Superior temporal gyrus (tissue), 1 donor: ENCODE results near the gene FUT2.

ENCODE experiments used
- DNase-seq: peaks from one replicate; pipeline ENCODE4 v3.0.0-alpha.2; 2016; ENCODE audit errors: extremely low spot score

Gene FUT2

DNA sequence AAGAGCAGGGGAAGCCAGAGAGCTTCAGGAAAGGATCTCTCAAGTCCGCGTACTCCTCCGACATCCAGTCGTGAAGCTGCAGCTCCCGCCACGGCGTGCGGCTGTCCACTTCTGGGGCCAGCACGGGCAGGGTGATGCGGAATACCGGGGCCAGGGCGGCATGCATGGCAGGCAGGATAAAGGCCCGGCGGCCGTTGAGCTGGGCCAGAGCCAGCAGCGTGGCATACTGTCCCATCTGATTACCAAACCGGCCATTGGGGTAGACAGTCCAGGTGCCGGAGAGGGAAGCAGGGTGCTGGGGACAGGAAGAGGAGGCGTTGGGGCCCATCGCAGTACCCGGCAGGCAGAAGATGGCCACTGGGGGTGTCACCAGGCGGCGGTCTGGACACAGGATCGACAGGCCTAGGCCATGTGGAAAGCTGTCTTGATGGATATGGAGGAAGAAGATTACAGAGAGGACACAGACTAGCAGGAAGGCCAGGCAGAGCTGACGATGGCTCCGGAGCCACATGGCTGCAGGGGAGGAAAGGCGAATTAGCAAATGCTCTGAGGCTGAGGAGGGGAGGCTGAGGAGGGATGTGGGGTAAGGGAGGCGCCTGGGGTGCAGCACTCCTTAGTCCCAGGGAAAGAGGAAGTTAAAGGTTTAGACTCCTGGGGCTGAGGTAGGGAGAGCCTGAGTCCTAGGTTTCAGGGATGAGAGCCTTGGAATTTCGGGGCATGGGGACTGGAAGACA is 55.2 kb downstream of the FUT2 start:
- DNase-seq: no peak

DNA sequence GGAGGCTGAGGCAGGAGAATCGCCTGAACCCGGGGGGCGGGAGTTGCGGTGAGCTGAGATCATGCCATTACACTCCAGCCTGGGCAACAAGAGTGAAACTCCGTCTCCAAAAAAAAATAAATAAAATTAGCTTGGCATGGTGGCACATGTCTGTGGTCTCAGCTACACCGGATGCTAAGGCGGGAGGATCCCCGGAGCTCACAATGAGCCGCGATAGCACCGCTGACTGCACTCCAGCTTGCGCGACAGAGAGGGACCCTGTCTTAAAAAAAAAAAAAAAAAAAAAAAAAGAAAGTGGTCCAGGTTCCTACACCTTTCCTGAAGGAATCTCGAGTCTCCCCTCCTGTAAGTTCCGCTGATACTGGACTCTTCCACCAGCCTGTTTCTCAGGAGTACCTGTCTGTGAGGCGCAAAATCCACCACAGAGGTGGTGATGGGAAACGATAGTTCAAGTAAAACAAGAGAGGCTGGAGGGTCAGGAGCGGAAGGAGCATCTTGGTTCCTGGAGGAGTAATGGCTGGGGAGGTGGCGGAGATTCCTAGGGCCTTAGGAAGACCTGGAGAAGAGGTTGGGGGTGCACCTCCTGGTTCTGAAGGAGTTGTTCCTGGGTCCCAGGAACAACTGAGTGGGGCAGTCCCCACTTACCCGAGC is 56.2 kb downstream of the FUT2 start:
- DNase-seq: no peak

DNA sequence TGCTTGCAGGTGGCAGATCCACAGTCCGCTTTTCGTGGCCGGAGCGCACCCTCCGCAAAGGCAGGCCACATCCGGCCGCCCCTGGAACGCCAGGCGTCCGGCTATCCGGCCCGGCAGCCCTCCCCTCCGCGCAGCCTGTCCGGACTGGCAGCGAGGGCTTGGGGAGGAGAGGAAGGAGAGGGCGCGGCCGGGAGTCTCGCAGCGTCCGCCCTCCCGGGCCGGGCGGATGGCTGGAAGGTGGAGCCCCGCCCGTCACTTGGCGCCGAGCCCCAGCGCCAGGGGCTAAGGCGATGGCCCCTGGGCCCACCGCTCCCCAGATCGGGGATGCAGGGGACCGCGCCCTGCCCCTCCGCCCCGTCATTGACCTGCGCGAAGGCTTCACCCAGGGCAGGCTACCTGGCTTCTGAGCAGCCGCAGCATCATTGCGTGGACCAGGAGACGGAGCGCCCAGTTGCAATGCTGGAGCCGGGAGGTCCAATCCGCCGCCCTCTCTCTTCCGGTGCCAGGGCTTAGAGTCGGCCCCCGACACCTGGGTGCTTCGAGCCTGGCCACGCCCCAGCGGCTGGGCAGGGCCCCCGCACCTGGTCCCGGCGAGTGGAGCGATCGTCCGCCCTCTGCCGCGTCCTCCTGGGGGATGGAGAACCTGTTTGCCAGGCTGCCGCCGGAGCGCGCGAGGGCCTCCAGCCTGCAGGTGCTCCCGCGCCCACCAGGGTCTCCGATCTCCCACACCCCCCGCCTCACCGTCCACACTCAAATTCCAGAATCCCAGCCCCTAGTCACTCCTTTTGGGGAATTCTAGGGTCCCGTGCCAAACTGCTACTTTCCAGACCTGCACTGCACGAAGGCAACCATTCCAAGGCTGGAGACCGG is 57.0 kb downstream of the FUT2 start, which contains the start of gene FUT1:
TSS of gene FUT1 (minus strand) at position 146 of the 870 bp plus-strand sequence. CDS start 1,360 bp downstream, outside the sequence.
- no peak for DNase-seq

DNA sequence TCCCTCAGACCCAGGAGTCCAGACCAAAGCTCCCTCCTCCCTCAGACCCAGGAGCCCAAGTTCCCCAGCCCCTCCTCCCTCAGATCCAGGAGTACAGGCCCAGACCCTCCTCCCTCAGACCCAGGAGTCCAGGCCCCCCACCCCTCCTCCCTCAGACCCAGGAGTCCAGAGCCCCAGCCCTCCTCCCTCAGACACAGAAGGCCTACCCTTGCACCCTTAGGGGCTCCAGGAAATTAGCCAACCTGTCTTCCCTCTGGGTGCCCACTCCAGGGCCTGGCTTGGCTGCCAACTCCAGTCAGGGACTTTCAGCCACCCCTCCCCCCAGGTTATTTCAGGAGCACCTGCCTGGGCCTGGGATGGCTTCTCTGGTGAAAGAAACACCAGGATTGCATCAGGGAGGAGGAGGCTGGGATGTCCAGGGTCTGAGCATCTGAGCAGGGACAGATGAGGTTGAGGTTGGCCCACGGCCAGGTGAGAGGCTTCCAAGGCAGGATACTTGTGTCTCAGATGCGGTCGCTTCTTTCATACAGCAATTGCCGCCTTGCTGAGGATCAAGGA is 59.4 kb downstream of the FUT2 start, which contains the start of gene FGF21:
TSS of gene FGF21 (plus strand) at position 441 of the 558 bp plus-strand sequence. CDS start 713 bp downstream, outside the sequence.
- DNase-seq: no peak
